Stomach (tissue), 9 donors: ENCODE measurements around the gene RRBP1. TPM values are rescaled to one million over a fixed set of nuclear protein-coding genes. Genes with fewer than 3 reads are reported as not detected.

Source experiments
- DNase-seq, 2 donors: peaks; one replicate each; pipeline versions ENCODE4 v3.0.0 to v3.0.0-alpha.2; 2013 to 2019
- H3K27ac ChIP-seq, 5 donors: fragments of 200-600 bp in 4 of 5; sonication (generic) in 4 of 5; one replicate each; pipeline ENCODE4 v1.5.1; 2013 to 2019; ENCODE audit warnings: mild to moderate bottlenecking in 1 of 5, moderate library complexity in 1 of 5
- H3K27me3 ChIP-seq, 3 donors: fragments of 200-600 bp; sonication (generic); one replicate each; pipeline ENCODE4 v1.5.1; 2017 to 2019; ENCODE audit warnings: mixed run types in 1 of 3
- H3K36me3 ChIP-seq, 4 donors: fragments of 200-600 bp; sonication (generic); 1 replicate in 3 of 4; 2 replicates in 1 of 4; pipeline ENCODE4 v1.5.1; 2016 to 2019
- H3K4me1 ChIP-seq, 4 donors: fragments of 200-600 bp; sonication (generic); one replicate each; pipeline ENCODE4 v1.5.1; 2016 to 2019
- H3K4me3 ChIP-seq, 4 donors: fragments of 200-600 bp; sonication (generic) in 3 of 4; one replicate each; pipeline ENCODE4 v1.5.1; 2016 to 2019; ENCODE audit warnings: mild to moderate bottlenecking in 1 of 4
- H3K9me3 ChIP-seq, 4 donors: fragments of 200-600 bp; sonication (generic); one replicate each; pipeline ENCODE4 v1.5.1; 2016 to 2019
- EP300 ChIP-seq: sonication (generic); formaldehyde crosslinking; IDR thresholded peaks from one replicate; pipeline ENCODE4 v1.6.1; 2017; ENCODE audit warnings: antibody characterized with exemption
- POLR2A ChIP-seq, 4 donors: fragments of 450-650 bp; IDR thresholded peaks; one replicate each; pipeline ENCODE4 v1.6.1; 2016; ENCODE audit warnings: antibody characterized with exemption in 4 of 4, control low read depth in 2 of 4, mild to moderate bottlenecking in 1 of 4, moderate library complexity in 1 of 4
- POLR2AphosphoS5 ChIP-seq, 3 donors: sonication (generic); formaldehyde crosslinking; IDR thresholded peaks; one replicate each; pipeline ENCODE4 v1.6.1; 2016; ENCODE audit warnings: antibody characterized with exemption in 3 of 3
- WGBS, 5 donors: extraction: QIAGEN DNeasy Blood & Tissue Kit in 3 of 5; methylation state at CpG; one replicate each; pipeline versions ENCODE4 v1.1.5 to v1.1.7; 2013 to 2018; 5-methylcytosine and 5-hydroxymethylcytosine counted together
- intact Hi-C: fragments of 100-400 bp; cut with DNase I; formaldehyde crosslinking; loops from one replicate; pipeline ENCODE4 v1.15.1; 2023; ENCODE audit warnings: low total_unique reads
- polyA plus RNA-seq, 3 donors: library from polyadenylated mRNA; stranded (reverse); fragments of 200-250 nt; gene quantifications; one replicate each; pipeline ENCODE4 v1.2.3, GENCODE V29; 2013
- total RNA-seq, 5 donors: library from RNA; depleted of rRNA; stranded (reverse); fragments of >200 nt; gene quantifications; one replicate each; pipeline versions ENCODE4 v1.1.0 to v1.2.3, GENCODE V29; 2014 to 2016
- TF ChIP-seq, protein P1 (sequence below), 7 experiments: fragments of 450-650 bp in 4 of 7; fragments of 200-600 bp in 3 of 7; sonication (generic) in 3 of 7; IDR thresholded peaks; one replicate each; pipeline ENCODE4 v1.5.1; 2016 to 2019; ENCODE audit warnings: antibody characterized with exemption in 7 of 7, control low read depth in 2 of 7, mild to moderate bottlenecking in 1 of 7
- donor health status: healthy with polysubstance abuse.
- donor health status: Bipolar disorder and iron deficiency.
- donor health status: healthy.

The RRBP1 gene
- total and polyA plus RNA-seq, 8 donors, result 34.4 to 456 (median 132) TPM

GRCh38 chr20:17609811-17610377 lies 72.1 kb downstream of the RRBP1 start:
- no peaks in the 10 kb centered on the region for H3K27me3 ChIP-seq
- TF ChIP-seq POLR2AphosphoS5 (IDR thresholded peaks at IDR 0.05) (peak in 1 of 3 donors; percentile 5), POLR2A (IDR thresholded peaks at IDR 0.05) (no peak)
- DNase-seq, result peak in 1 of 2 donors; percentile 6
- peak overlapping the region; percentile 64 to 85 (median 83) for H3K27ac ChIP-seq
- peaks cover 10 to 64% (median 56%) of the 10 kb centered on the region in 4 donors for H3K36me3 ChIP-seq
- no peaks in the 10 kb centered on the region for H3K9me3 ChIP-seq
- intact Hi-C loops, result no loop called here
- H3K4me3 ChIP-seq, result no peak overlapping the region
- H3K4me1 ChIP-seq, result peaks cover 56 to 99% (median 80%) of the 10 kb centered on the region in 4 donors
- WGBS, 5 donors, result 39 to 76% (median 51%) methylated on average over 8 of the region's 8 CpGs

- Histone ChIP-seq H3K4me1 (peaks cover 54 to 99% (median 80%) of the 10 kb centered on the region in 4 donors), H3K9me3 (no peaks in the 10 kb centered on the region), H3K27ac (peak overlapping the region in 4 of 5 donors; percentile 76 to 85 (median 83)), H3K27me3 (no peaks in the 10 kb centered on the region), H3K4me3 (no peak overlapping the region), H3K36me3 (peaks cover 10 to 70% (median 61%) of the 10 kb centered on the region in 4 donors)
- intact Hi-C loops, result no loop called here
- no peak for DNase-seq
- TF ChIP-seq, protein P1, sequence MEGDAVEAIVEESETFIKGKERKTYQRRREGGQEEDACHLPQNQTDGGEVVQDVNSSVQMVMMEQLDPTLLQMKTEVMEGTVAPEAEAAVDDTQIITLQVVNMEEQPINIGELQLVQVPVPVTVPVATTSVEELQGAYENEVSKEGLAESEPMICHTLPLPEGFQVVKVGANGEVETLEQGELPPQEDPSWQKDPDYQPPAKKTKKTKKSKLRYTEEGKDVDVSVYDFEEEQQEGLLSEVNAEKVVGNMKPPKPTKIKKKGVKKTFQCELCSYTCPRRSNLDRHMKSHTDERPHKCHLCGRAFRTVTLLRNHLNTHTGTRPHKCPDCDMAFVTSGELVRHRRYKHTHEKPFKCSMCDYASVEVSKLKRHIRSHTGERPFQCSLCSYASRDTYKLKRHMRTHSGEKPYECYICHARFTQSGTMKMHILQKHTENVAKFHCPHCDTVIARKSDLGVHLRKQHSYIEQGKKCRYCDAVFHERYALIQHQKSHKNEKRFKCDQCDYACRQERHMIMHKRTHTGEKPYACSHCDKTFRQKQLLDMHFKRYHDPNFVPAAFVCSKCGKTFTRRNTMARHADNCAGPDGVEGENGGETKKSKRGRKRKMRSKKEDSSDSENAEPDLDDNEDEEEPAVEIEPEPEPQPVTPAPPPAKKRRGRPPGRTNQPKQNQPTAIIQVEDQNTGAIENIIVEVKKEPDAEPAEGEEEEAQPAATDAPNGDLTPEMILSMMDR (IDR thresholded peaks at IDR 0.05), result no peak
- TF ChIP-seq POLR2A (IDR thresholded peaks at IDR 0.05) (no peak), EP300 (no peak), POLR2AphosphoS5 (IDR thresholded peaks at IDR 0.05) (no peak)
- 73 to 80% (median 79%) methylated on average over 3 of the region's 3 CpGs for WGBS, 5 donors
Observed at GRCh38 chr20:17608701-17609497, 73.1 kb downstream of the RRBP1 start.

- H3K27ac ChIP-seq, result peak overlapping the region in 4 of 5 donors; percentile 56 to 73 (median 62)
- WGBS, 5 donors, result 47 to 74% (median 57%) methylated on average over 2 of the region's 2 CpGs
- H3K9me3 ChIP-seq, result no peaks in the 10 kb centered on the region
- H3K36me3 ChIP-seq, result peaks cover 14 to 87% (median 77%) of the 10 kb centered on the region in 4 donors
- H3K4me1 ChIP-seq, result peaks cover 37 to 99% (median 73%) of the 10 kb centered on the region in 4 donors
- H3K27me3 ChIP-seq, result no peaks in the 10 kb centered on the region
- H3K4me3 ChIP-seq, result no peak overlapping the region
- intact Hi-C loops, result no loop called here
- TF ChIP-seq, protein P1 (IDR thresholded peaks at IDR 0.05), result no peak
- TF ChIP-seq POLR2AphosphoS5 (IDR thresholded peaks at IDR 0.05), result no peak
- TF ChIP-seq EP300, result no peak
- TF ChIP-seq POLR2A (IDR thresholded peaks at IDR 0.05), result no peak
- no peak for DNase-seq
Observed at GRCh38 chr20:17606001-17606400, 76.0 kb downstream of the RRBP1 start.

DNA sequence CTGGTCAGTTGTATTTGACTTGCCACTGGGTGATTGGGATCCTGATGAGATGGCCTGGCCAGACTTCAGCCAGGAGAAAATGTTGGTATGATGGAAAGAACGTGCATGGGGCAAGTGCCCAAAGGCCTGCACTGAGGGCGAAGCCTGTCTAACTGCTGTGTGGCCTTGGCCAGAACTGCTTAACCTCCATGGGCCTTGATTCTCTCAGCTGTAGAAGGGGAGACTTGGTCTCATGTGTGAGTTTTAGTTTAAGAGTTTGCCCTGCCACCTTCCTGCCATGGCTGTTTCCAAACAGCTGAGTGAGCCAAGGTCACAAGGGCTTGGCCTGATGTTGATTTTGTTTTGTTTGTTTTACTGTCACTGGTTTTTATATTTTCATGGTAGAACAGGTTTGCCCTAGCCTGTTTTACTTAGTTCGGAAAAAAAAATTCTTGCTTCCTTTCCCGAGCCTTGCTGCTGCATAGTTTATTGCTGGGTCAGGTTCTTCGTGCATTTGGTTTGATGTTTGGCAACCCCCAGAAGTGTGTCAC lies 76.8 kb downstream of the RRBP1 start:
- no peak for TF ChIP-seq EP300
- TF ChIP-seq POLR2A (IDR thresholded peaks at IDR 0.05), result no peak
- peak in 1 of 3 donors; percentile 78 for TF ChIP-seq POLR2AphosphoS5 (IDR thresholded peaks at IDR 0.05)
- TF ChIP-seq, protein P1 (IDR thresholded peaks at IDR 0.05), result peak in 1 of 7 experiments; percentile 26
- WGBS, 5 donors, result 27 to 41% (median 31%) methylated on average over 5 of the region's 5 CpGs
- H3K27ac ChIP-seq, result peak overlapping the region; percentile 38 to 80 (median 61)
- no peak overlapping the region for H3K4me3 ChIP-seq
- peaks cover 30 to 99% (median 69%) of the 10 kb centered on the region in 4 donors for H3K4me1 ChIP-seq
- H3K9me3 ChIP-seq, result no peaks in the 10 kb centered on the region
- peak; percentile 74 to 84 for DNase-seq
- intact Hi-C loops, result no loop called here
- no peaks in the 10 kb centered on the region for H3K27me3 ChIP-seq
- H3K36me3 ChIP-seq, result peaks cover 16 to 85% (median 75%) of the 10 kb centered on the region in 4 donors
